Effector memory CD8-positive, alpha-beta T cell (primary cell): ENCODE results near the gene PAN3.

ENCODE experiments used
- ATAC-seq: fragments of 150-1000 bp; cut with Tn5 transposase; replicated peaks from 2 replicates; pipeline ENCODE4 v1.10.0; 2021; ENCODE audit warnings: mild to moderate bottlenecking, moderate library complexity
- DNase-seq, 3 experiments: peaks; one replicate each; pipeline ENCODE4 v3.0.0; 2021
- H3K27ac Mint-ChIP-seq, 2 donors: one replicate each; pipeline ENCODE4 v1.8.0; 2022; ENCODE audit warnings: mild to moderate bottlenecking in 2 of 2, mixed read lengths in 2 of 2, moderate library complexity in 2 of 2
- H3K27me3 Mint-ChIP-seq, 2 donors: one replicate each; pipeline ENCODE4 v1.8.0; 2022; ENCODE audit warnings: mixed read lengths in 2 of 2
- H3K36me3 Mint-ChIP-seq: one replicate; pipeline ENCODE4 v1.8.0; 2022; ENCODE audit warnings: mild to moderate bottlenecking, moderate library complexity, mixed read lengths; ENCODE audit not compliant: insufficient read depth
- H3K4me1 Mint-ChIP-seq, 2 donors: one replicate each; pipeline ENCODE4 v1.8.0; 2022; ENCODE audit warnings: low read depth in 2 of 2, mixed read lengths in 2 of 2
- H3K4me3 Mint-ChIP-seq, 2 donors: one replicate each; pipeline ENCODE4 v1.8.0; 2022; ENCODE audit warnings: mild to moderate bottlenecking in 2 of 2, mixed read lengths in 2 of 2, moderate library complexity in 2 of 2
- H3K9me3 Mint-ChIP-seq, 2 donors: one replicate each; pipeline ENCODE4 v1.8.0; 2022; ENCODE audit warnings: mixed read lengths in 2 of 2

PAN3 gene

DNA sequence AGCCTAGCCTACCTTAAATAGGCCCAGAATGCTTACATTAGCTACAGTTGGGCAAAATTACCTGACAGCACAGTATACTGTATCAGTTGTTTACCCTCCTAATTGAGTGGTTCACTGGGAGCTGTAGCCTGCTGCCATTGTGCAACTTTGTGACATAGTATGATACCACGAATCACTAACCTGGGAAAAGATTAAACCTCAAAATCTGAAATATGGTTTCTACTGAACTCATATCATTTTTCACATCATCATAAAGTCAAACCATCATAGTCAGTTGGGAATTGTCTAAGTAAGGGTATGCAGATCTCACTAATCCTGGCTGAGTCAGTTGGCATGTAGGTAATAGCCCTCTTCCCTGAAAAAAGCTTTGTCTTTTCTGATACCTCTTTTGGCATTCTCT, 9.2 kb downstream of the PAN3 start:
- no peak for DNase-seq
- Mint-ChIP-seq H3K27me3 (no peaks in the 10 kb centered on the region), H3K4me3 (peak overlapping the region in 1 of 2 donors; percentile 43), H3K27ac (no peak overlapping the region), H3K4me1 (peaks cover 25 to 50% of the 10 kb centered on the region in 2 donors), H3K9me3 (no peaks in the 10 kb centered on the region), H3K36me3 (peaks cover 38% of the 10 kb centered on the region)
- no peak for ATAC-seq

DNA sequence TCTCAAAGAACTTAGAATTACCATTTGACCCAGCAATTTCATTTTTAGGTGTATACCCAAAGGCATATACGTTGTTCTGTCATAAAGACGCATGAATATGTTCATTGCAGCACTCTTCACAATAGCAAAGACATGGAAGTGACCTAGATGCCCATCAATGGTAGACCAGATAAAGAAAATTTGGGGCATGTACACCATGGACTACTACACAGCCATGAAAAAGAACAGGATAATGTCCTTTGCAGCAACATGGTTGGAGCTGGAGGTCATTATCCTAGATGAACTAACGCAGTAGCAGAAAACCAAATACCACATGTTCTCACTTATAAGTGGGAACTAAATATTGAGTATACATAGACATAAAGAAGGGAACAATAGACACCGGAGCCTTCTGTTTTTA, 20.7 kb downstream of the PAN3 start:
- DNase-seq (no peak), ATAC-seq (no peak)
- Mint-ChIP-seq H3K4me3 (no peak overlapping the region), H3K27me3 (no peaks in the 10 kb centered on the region), H3K27ac (no peak overlapping the region), H3K36me3 (peaks cover 12% of the 10 kb centered on the region), H3K9me3 (no peaks in the 10 kb centered on the region), H3K4me1 (peaks cover 32 to 69% of the 10 kb centered on the region in 2 donors)

DNA sequence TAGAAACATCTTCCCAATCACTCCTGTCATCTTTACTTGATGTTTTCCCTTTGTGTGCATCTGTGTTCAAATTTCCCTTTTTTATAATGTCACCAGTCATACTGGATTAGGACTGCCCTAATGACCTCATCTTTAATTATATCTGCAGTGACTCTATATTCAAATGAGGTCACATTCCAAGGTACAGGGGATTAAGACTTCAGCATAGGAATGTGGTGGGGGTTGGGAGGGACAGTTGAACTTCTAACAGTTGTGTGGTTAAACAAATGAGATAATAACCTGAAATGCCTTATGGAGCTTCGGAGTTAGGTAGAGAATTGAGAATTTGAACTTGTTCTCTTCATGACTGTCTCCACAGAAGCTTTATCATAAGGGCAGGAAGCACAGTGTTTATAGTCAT, 23.0 kb downstream of the PAN3 start:
- ATAC-seq: no peak
- H3K27me3 Mint-ChIP-seq: no peaks in the 10 kb centered on the region
- peak overlapping the region in 1 of 2 donors; percentile 46 for H3K4me3 Mint-ChIP-seq
- no peaks in the 10 kb centered on the region for H3K9me3 Mint-ChIP-seq
- peaks cover 33 to 72% of the 10 kb centered on the region in 2 donors for H3K4me1 Mint-ChIP-seq
- no peak for DNase-seq
- peak overlapping the region in 1 of 2 donors; percentile 53 for H3K27ac Mint-ChIP-seq
- peaks cover 9% of the 10 kb centered on the region for H3K36me3 Mint-ChIP-seq

DNA sequence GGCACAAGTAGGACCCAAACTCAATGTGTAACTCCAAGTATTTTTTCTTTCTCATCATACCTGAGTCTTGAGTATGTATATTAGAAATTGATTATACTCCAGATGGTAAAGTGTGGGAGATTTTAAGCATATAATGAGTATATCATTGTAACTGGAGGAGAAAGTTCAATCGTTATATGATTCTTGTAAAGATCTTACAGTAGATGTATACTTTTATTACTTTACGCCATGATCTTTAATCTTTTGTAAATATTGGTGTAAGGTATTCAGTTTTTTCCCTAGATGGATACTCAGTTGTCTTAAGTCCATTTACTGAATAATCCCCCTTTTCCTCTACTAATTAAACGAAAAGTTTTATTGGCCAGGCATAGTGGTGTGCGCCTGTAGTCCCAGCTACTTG, 25.2 kb downstream of the PAN3 start:
- Mint-ChIP-seq H3K27me3 (no peaks in the 10 kb centered on the region), H3K9me3 (no peaks in the 10 kb centered on the region), H3K4me1 (peaks cover 36 to 72% of the 10 kb centered on the region in 2 donors), H3K4me3 (no peak overlapping the region), H3K27ac (no peak overlapping the region), H3K36me3 (peaks cover 9% of the 10 kb centered on the region)
- ATAC-seq (no peak), DNase-seq (no peak)

DNA sequence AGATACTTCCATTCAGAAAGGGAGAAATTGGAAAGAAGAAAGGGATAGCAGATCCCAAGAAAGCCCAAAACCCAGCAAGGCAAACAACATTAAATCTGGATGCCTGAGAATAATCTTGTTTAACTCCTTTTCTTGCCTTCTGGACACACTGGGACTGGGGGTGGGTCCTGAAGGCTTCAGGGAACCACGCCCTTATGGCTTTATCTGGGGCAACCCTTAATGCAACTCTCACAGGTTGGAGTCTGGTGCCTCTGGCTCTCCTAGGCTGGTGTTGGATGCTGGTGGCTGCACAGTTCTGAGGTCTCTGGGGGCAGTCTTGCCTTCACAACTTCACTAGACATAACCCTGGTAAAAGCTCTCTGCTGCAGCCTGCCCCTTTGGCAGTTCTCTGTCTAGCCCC, 27.9 kb downstream of the PAN3 start:
- Mint-ChIP-seq H3K27ac (no peak overlapping the region), H3K4me1 (peaks cover 24 to 54% of the 10 kb centered on the region in 2 donors)
- ATAC-seq: no peak

DNA sequence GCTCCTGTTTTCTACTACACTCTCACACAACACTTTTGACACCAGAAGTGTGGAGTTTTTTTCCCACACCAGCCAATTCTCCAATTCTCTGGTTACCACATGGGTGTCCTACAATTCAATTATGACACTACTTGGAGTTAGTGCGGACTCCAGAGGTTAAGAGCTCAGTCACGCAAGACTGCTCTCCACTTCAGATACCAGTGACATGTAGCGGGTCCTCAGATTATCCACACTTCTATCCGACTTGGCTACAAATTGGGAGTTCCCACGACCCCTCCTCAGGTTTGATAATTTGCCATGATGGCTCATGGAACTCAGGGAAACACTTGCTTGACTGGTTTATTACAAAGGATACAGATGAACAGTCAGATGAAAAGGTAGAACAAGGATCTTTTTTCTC, 32.9 kb downstream of the PAN3 start:
- Mint-ChIP-seq H3K36me3 (peaks cover 34% of the 10 kb centered on the region), H3K27ac (peak overlapping the region in 1 of 2 donors; percentile 44), H3K27me3 (no peaks in the 10 kb centered on the region), H3K4me1 (peaks cover 28 to 51% of the 10 kb centered on the region in 2 donors), H3K9me3 (no peaks in the 10 kb centered on the region), H3K4me3 (no peak overlapping the region)
- ATAC-seq (no peak), DNase-seq (no peak)

More for the DNA sequence above, 27.9 kb downstream of the PAN3 start:
- Mint-ChIP-seq H3K36me3 (peaks cover 18% of the 10 kb centered on the region), H3K4me3 (no peak overlapping the region), H3K27me3 (no peaks in the 10 kb centered on the region), H3K9me3 (no peaks in the 10 kb centered on the region)
- DNase-seq: no peak

DNA sequence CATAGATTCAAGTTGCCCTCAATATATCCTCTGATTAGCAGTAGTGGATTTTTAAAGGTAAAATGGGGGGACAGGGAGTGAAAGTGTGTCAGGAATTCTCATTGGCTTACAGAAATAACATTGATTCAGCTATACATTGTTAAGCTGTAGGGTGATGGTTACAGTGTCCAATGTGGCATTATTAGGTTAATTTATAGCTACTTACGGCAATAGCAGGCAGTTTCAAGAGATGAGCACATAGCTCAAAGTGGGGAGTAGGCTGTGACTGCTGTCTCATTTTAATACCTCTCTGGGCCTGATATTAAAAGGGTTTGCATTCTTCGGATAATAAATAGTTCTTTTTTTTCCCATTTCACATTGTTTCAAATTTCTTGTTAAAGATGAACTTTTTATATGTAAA, 34.6 kb downstream of the PAN3 start:
- no peaks in the 10 kb centered on the region for H3K9me3 Mint-ChIP-seq
- no peak for DNase-seq
- peaks cover 23 to 46% of the 10 kb centered on the region in 2 donors for H3K4me1 Mint-ChIP-seq
- H3K27me3 Mint-ChIP-seq: no peaks in the 10 kb centered on the region
- H3K4me3 Mint-ChIP-seq: peak overlapping the region in 1 of 2 donors; percentile 10
- H3K27ac Mint-ChIP-seq: peak overlapping the region; percentile 19 to 20
- ATAC-seq: no peak
- H3K36me3 Mint-ChIP-seq: peaks cover 48% of the 10 kb centered on the region

DNA sequence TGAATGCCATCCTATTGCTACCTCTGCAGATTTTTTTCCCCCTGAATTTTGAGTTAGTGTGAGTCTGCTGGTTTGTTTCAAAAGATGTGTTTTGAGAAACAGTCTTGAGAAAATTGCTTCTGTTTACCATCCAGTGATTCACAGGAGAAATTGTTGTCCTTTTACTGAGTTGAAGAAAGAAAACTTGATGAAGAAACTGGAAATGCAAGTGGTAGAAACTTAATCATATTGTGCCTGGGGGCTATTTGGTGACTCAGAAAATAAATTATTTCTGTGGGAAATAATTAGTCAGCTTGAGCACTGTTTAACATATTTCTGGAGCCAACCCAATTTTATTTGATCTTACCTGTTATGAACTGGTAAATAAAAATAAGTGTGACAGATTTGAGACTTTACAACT, 35.4 kb downstream of the PAN3 start:
- H3K36me3 Mint-ChIP-seq: peaks cover 49% of the 10 kb centered on the region

DNA sequence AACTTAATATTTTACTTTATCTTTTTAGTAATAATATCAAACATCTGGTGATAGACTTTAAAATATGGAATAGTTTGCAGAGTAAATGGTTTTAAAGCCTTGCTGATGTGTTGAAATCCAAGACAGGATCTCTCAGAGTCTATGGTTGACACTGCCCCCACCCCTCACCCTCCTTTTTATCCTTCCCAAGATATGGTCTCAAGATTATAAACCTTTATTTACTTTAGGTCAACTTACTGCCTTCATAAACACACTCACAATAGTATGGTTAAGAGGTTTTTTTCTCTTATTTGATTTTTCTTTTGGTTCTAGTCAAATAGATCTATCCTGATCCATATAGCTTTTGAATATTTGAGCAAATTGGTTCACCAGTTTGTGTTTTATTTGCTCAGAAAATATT, 39.0 kb downstream of the PAN3 start:
- Mint-ChIP-seq H3K27ac (no peak overlapping the region), H3K27me3 (no peaks in the 10 kb centered on the region), H3K4me1 (peaks cover 25 to 46% of the 10 kb centered on the region in 2 donors), H3K36me3 (peaks cover 31% of the 10 kb centered on the region), H3K9me3 (no peaks in the 10 kb centered on the region), H3K4me3 (no peak overlapping the region)
- ATAC-seq (no peak), DNase-seq (no peak)

More for the DNA sequence above, 35.4 kb downstream of the PAN3 start:
- Mint-ChIP-seq H3K27me3 (no peaks in the 10 kb centered on the region), H3K27ac (peak overlapping the region in 1 of 2 donors; percentile 20), H3K4me1 (peaks cover 22 to 39% of the 10 kb centered on the region in 2 donors), H3K4me3 (no peak overlapping the region), H3K9me3 (no peaks in the 10 kb centered on the region)
- DNase-seq: no peak
- no peak for ATAC-seq

DNA sequence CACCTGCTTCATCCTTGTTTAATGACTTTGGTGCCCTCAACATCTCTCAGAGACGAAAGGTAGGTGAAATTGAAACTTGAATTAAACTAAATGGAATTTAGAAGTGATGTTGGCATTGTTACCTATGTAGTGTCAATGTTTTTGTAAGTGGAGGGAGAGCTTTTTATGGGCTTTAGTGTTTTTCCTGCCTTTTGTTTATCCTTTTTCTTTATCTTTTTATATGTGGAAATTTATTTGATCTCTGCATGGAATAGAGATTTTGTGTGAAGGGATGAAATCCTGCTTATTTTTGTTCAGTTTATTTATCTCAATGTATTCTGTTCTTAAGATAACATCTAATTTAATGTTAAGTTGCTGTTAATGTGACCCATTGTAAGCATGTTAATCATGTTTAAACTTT, 39.5 kb downstream of the PAN3 start:
- Mint-ChIP-seq H3K4me3 (no peak overlapping the region), H3K27ac (no peak overlapping the region), H3K9me3 (no peaks in the 10 kb centered on the region), H3K4me1 (peaks cover 20 to 45% of the 10 kb centered on the region in 2 donors), H3K36me3 (peaks cover 36% of the 10 kb centered on the region), H3K27me3 (no peaks in the 10 kb centered on the region)
- DNase-seq: no peak
- no peak for ATAC-seq

DNA sequence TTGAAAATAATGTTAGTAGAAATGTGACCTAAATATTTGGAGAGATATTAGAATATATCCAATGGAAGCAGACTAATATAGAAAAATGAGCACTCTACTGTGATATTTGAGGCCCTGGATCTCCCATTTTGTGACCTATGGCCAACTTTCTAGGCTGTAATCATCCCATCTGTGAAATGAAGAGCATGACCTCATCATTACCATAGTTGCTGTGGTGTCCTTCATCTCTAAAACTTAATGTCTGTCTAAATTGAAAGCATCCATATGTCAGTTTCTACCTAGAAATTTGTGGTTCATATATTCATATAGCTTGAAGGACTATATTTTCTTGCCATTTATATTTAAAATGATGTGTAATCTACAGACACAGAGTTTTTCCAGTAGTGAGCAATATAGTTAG, 41.6 kb downstream of the PAN3 start:
- H3K4me3 Mint-ChIP-seq: no peak overlapping the region
- H3K4me1 Mint-ChIP-seq: peaks cover 14 to 42% of the 10 kb centered on the region in 2 donors
- H3K27me3 Mint-ChIP-seq: no peaks in the 10 kb centered on the region
- H3K36me3 Mint-ChIP-seq: peaks cover 41% of the 10 kb centered on the region
- peak overlapping the region in 1 of 2 donors; percentile 65 for H3K27ac Mint-ChIP-seq
- no peaks in the 10 kb centered on the region for H3K9me3 Mint-ChIP-seq
- DNase-seq (no peak), ATAC-seq (no peak)

DNA sequence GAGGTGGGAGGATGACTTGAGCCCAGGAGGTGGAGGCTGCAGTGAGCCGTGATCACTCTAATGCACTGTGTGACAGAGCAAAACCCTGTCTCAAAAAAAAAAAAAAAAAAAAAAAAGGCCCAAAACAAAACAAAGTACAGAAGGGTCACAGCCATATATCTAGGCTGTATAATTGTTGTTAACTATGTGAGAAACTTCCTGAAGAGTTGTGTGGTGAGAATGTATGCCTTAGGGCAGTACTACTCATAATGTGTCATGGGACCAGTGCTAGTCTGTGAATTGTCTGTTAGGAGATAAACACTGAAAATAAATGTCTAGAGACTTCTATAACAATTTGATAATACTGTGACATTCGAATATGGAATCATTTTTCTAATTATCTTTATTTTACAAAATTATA, 43.1 kb downstream of the PAN3 start:
- Mint-ChIP-seq H3K4me1 (peaks cover 15 to 44% of the 10 kb centered on the region in 2 donors), H3K27ac (peak overlapping the region; percentile 58 to 69), H3K36me3 (peaks cover 33% of the 10 kb centered on the region), H3K4me3 (no peak overlapping the region), H3K9me3 (no peaks in the 10 kb centered on the region), H3K27me3 (no peaks in the 10 kb centered on the region)
- DNase-seq: no peak
- ATAC-seq: no peak

DNA sequence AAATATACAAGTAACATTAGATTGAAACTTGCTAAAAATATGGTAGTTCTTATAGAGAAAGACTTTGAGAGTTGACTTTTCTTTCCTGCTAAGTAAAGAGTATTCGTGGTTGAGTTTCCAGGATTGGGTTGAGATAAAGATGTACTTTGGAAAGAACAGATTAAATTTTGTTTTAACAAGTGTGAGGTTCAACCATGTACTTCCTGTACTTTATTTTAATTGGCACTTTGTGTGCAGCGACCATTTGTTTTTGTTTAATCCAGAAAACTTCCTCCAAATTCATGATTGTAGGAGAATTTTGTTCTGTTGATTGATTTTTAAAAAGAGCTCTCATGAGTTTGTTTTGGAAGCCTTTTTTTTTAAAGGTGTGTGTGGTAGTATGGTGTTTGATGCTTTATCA, 46.9 kb downstream of the PAN3 start:
- Mint-ChIP-seq H3K4me1 (peaks cover 15 to 39% of the 10 kb centered on the region in 2 donors), H3K4me3 (no peak overlapping the region), H3K27ac (peak overlapping the region in 1 of 2 donors; percentile 39), H3K36me3 (peaks cover 22% of the 10 kb centered on the region), H3K9me3 (no peaks in the 10 kb centered on the region), H3K27me3 (no peaks in the 10 kb centered on the region)
- DNase-seq (no peak), ATAC-seq (no peak)

DNA sequence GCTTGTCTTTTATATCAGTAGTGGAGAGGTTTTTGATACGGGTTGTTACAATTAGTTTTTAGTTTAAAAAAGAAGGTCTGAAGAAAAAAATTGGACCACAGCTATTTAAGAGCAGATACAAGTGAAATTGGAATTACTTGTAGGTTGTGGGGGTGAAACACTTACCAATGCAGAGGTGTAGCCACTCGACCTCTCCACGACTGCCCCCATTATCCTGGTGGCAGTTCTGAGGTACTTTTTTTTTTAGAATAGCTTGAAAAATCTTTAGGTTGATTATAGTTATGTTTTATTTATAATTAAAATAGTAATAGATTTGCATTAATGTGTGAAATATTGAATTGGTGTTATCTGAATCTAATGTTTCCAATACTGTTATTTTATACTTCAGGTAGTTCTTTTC, 60.7 kb downstream of the PAN3 start:
- peaks cover 42% of the 10 kb centered on the region for H3K36me3 Mint-ChIP-seq
- H3K4me3 Mint-ChIP-seq: no peak overlapping the region
- peak overlapping the region in 1 of 2 donors; percentile 3 for H3K27ac Mint-ChIP-seq
- no peak for ATAC-seq
- peaks cover 3 to 17% of the 10 kb centered on the region in 2 donors for H3K4me1 Mint-ChIP-seq
- H3K27me3 Mint-ChIP-seq: no peaks in the 10 kb centered on the region
- no peak for DNase-seq
- H3K9me3 Mint-ChIP-seq: no peaks in the 10 kb centered on the region

DNA sequence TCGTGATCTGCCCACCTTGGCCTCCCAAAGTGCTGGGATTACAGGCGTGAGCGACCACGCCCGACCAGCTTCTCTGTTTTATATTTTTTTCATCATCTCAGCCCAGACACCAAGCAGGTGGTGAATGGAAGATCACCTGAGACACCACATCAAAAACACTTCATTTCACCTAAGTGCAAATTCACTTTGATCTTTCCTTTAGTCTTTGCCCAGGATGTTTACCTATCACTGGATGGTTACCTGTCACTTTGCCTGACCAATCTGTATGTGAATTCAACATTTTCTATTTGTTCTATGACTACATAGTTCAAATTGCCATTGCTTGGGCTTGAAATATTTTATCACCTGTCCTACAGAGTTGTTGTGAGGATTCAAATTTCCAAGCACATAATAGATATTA, 65.7 kb downstream of the PAN3 start:
- peaks cover 30% of the 10 kb centered on the region for H3K36me3 Mint-ChIP-seq
- no peaks in the 10 kb centered on the region for H3K9me3 Mint-ChIP-seq
- no peak overlapping the region for H3K4me3 Mint-ChIP-seq
- H3K27ac Mint-ChIP-seq: peak overlapping the region; percentile 33 to 47
- H3K4me1 Mint-ChIP-seq: peaks cover 15 to 38% of the 10 kb centered on the region in 2 donors
- no peak for DNase-seq
- no peak for ATAC-seq
- no peaks in the 10 kb centered on the region for H3K27me3 Mint-ChIP-seq
